Glutamatergic neuron (in vitro differentiated cells): ENCODE measurements around the gene CAMTA1. TPM values are rescaled to one million over a fixed set of nuclear protein-coding genes. Genes with fewer than 3 reads are reported as not detected.

Experiments used
- DNase-seq: peaks from one replicate; pipeline ENCODE4 v3.0.0; 2022
- H3K27ac Mint-ChIP-seq: one replicate; pipeline ENCODE4 v1.8.0; 2020; ENCODE audit warnings: mild to moderate bottlenecking, mixed read lengths, inconsistent platforms; ENCODE audit not compliant: unreplicated experiment
- H3K27me3 Mint-ChIP-seq: one replicate; pipeline ENCODE4 v1.8.0; 2020; ENCODE audit warnings: mild to moderate bottlenecking, moderate library complexity, mixed read lengths, inconsistent platforms; ENCODE audit not compliant: unreplicated experiment
- H3K36me3 Mint-ChIP-seq: one replicate; pipeline ENCODE4 v1.8.0; 2020; ENCODE audit warnings: mild to moderate bottlenecking, mixed read lengths, inconsistent platforms; ENCODE audit not compliant: unreplicated experiment
- H3K4me1 Mint-ChIP-seq: one replicate; pipeline ENCODE4 v1.8.0; 2020; ENCODE audit warnings: mild to moderate bottlenecking, low read depth, mixed read lengths, inconsistent platforms; ENCODE audit not compliant: unreplicated experiment
- H3K4me3 Mint-ChIP-seq: one replicate; pipeline ENCODE4 v1.8.0; 2020; ENCODE audit warnings: mild to moderate bottlenecking, mixed read lengths, inconsistent platforms; ENCODE audit not compliant: unreplicated experiment
- H3K9me3 Mint-ChIP-seq: one replicate; pipeline ENCODE4 v1.8.0; 2020; ENCODE audit warnings: mild to moderate bottlenecking, moderate library complexity, mixed read lengths, inconsistent platforms; ENCODE audit not compliant: unreplicated experiment
- total RNA-seq: library from RNA; stranded (reverse); fragmentation: NEBNext Ultra II Directional; extraction: Animal tissue kit (Norgen Biotek cat#: 25700); gene quantifications from one replicate; pipeline ENCODE4 v1.2.1, GENCODE V29; 2021; ENCODE audit not compliant: unreplicated experiment
- TF ChIP-seq, protein P1 (sequence below): fragments of 200-600 bp; sonication (generic); IDR thresholded peaks from one replicate; pipeline ENCODE4 v1.5.0; 2021; ENCODE audit not compliant: partially characterized antibody, unreplicated experiment

CAMTA1 gene
- total RNA-seq, 1 donor from 2014 or later, result 77.2 TPM

DNA sequence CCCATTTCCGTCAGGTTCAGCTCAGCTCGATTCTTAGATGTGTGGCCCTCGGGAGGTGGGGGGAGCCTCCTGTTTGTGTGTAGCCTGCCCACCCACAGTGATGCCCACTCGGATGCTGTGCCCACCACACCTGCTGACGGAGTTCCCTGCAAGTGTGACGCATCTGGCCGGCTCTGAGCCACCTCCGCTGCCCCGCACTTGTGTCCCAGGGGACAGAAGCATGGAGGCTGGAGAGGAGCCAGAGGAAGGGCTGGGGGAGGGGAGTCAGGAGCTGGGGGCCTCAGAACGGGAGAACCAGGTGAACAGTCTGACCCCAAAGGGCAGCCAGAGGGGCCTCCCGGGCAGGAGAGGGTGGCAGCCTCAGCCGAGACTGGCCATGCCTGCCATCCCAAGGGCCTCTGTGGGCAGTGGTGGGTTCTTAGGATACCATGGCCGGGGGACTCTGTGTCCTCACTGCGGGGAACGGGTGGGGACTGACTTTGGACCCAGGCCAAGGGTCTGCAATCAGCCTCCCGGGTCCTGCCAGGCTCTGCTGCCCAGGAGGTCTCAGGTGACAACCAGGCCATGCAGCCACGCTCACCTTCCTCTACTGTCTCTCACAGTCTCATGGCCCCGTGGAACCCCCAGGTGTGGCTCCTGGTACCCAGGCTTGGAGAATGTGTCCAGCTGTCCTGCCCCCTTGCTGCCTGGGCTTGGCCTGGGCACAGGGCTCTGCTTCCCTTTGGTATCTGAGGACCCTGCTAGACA lies 718.6 kb downstream of the CAMTA1 start:
- H3K4me3 Mint-ChIP-seq, result no peak overlapping the region
- no peaks in the 10 kb centered on the region for H3K36me3 Mint-ChIP-seq
- no peaks in the 10 kb centered on the region for H3K27me3 Mint-ChIP-seq
- TF ChIP-seq, protein P1, sequence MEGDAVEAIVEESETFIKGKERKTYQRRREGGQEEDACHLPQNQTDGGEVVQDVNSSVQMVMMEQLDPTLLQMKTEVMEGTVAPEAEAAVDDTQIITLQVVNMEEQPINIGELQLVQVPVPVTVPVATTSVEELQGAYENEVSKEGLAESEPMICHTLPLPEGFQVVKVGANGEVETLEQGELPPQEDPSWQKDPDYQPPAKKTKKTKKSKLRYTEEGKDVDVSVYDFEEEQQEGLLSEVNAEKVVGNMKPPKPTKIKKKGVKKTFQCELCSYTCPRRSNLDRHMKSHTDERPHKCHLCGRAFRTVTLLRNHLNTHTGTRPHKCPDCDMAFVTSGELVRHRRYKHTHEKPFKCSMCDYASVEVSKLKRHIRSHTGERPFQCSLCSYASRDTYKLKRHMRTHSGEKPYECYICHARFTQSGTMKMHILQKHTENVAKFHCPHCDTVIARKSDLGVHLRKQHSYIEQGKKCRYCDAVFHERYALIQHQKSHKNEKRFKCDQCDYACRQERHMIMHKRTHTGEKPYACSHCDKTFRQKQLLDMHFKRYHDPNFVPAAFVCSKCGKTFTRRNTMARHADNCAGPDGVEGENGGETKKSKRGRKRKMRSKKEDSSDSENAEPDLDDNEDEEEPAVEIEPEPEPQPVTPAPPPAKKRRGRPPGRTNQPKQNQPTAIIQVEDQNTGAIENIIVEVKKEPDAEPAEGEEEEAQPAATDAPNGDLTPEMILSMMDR, result no peak
- peaks cover 8% of the 10 kb centered on the region for H3K4me1 Mint-ChIP-seq
- H3K9me3 Mint-ChIP-seq, result peaks cover 3% of the 10 kb centered on the region
- H3K27ac Mint-ChIP-seq, result no peak overlapping the region
- no peak for DNase-seq

- Mint-ChIP-seq H3K36me3 (no peaks in the 10 kb centered on the region), H3K4me1 (peaks cover 8% of the 10 kb centered on the region), H3K27me3 (no peaks in the 10 kb centered on the region), H3K9me3 (peaks cover 3% of the 10 kb centered on the region), H3K27ac (no peak overlapping the region), H3K4me3 (no peak overlapping the region)
- TF ChIP-seq, protein P1, result no peak
- no peak for DNase-seq
Observed at GRCh38 chr1:7504438-7504720, 719.1 kb downstream of the CAMTA1 start.

- H3K9me3 Mint-ChIP-seq, result peaks cover 3% of the 10 kb centered on the region
- TF ChIP-seq, protein P1, result no peak
Observed at GRCh38 chr1:7505094-7505770, 720.0 kb downstream of the CAMTA1 start.

DNA sequence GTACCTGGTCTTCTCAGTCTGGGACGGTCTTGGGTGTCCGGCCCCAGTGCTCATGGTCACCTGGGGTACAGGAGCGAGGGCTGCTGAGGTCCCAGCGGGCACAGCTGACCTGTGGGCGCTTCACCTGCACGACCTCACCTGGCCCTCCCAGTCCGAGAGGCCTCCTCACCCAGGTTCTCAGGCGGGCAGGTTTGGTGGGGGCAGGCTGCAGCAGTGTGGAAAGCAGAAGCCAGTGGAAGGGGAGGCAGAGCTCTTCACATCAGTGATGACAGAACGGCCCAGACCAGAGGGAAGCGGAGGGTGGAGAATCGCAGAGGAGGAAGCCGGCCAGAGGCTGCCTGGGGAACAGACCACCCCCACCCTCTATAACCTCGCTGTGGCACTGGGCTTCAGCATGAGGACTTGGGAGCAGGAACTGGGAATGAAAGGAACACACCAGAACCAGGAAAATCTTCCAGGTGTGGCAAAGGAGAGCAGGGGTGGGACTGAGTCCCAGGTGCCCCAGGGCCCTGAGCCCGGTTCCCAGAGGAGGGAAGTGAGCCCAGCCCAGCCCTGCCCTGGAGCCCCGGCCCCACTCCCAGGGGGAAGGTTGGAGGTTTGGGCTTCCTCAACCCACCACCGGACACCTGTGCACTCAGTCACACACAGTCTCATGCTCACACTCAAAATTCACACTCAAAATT lies 720.7 kb downstream of the CAMTA1 start:
- no peak for DNase-seq
- TF ChIP-seq, protein P1, result no peak
- no peak overlapping the region for H3K27ac Mint-ChIP-seq
- H3K36me3 Mint-ChIP-seq, result no peaks in the 10 kb centered on the region
- H3K4me1 Mint-ChIP-seq, result peaks cover 8% of the 10 kb centered on the region
- H3K9me3 Mint-ChIP-seq, result peaks cover 3% of the 10 kb centered on the region
- no peak overlapping the region for H3K4me3 Mint-ChIP-seq
- no peaks in the 10 kb centered on the region for H3K27me3 Mint-ChIP-seq

More at GRCh38 chr1:7505094-7505770, 720.0 kb downstream of the CAMTA1 start:
- Mint-ChIP-seq H3K36me3 (no peaks in the 10 kb centered on the region), H3K27me3 (no peaks in the 10 kb centered on the region), H3K4me1 (peaks cover 8% of the 10 kb centered on the region), H3K4me3 (no peak overlapping the region), H3K27ac (no peak overlapping the region)
- no peak for DNase-seq
